ENCODE data around the gene SLC22A5.

Gene SLC22A5

DNA sequence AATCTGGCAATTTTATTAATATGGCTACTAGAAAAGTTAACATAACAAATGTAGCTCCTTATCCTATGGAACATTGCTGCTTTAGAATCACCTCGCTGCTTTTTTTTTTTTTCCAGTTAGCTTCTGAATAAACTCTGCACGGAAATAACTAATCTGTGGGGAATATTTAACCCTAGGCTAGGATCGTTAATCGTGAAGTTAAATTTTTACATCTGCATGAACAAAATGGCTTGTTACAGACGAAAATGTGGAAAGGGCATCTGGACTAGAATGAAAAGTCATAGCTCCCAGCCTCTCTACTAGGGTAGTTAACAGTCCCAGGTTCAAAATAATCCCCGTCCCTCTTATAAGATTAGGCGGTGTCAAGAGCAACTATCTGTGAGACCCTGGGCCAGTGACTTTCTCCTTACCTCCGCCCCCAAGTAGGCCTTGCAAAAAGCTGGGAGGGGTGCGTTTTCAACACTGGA, 470 bp upstream of the SLC22A5 start:
- H3K27ac ChIP-seq (ENCODE audit: low read depth, low read length), result 0 out of 2 replicates have a peak overlapping the region, but pooled peaks have one; percentile 2

GRCh38 chr5:132370181-132370970, 866 bp downstream of the SLC22A5 start:
- peaks cover 10% of the 10 kb centered on the region for H3K4me1 ChIP-seq (ENCODE audit: control insufficient read depth, low read length)
- H3K9me2 ChIP-seq (replicated peaks; ENCODE audit: control insufficient read depth, low read length), result no peaks in the 10 kb centered on the region
- peak overlapping the region; percentile 78 for H3K4me3 ChIP-seq (ENCODE audit: low read length)
- H3K27ac ChIP-seq (ENCODE audit: low read depth, low read length), result no peak overlapping the region
- H3K36me3 ChIP-seq (ENCODE audit: control insufficient read depth, low read length), result no peaks in the 10 kb centered on the region
- H3K9me3 ChIP-seq (ENCODE audit: control insufficient read depth, insufficient read depth, low read length), result no peaks in the 10 kb centered on the region
- peaks cover 2% of the 10 kb centered on the region; the same call in 1 of the 2 replicates for H3F3A ChIP-seq (ENCODE audit: control insufficient read depth, insufficient read depth)
- no peaks in the 10 kb centered on the region for H3K79me2 ChIP-seq (ENCODE audit: control insufficient read depth, low read length)
- H4K20me1 ChIP-seq (ENCODE audit: control insufficient read depth, insufficient read depth, low read depth, low read length), result no peaks in the 10 kb centered on the region
- H3K4me2 ChIP-seq (ENCODE audit: low read length), result peak overlapping the region; percentile 78
- TF ChIP-seq CTCF (IDR thresholded peaks at IDR 0.05; ENCODE audit: low read depth, low read length, poor library complexity, severe bottlenecking) (no peak), EZH2phosphoT487 (IDR thresholded peaks at IDR 0.05; ENCODE audit: borderline replicate concordance, low read length) (no peak)
- peaks cover 4% of the 10 kb centered on the region; the same call in 1 of the 2 replicates for H3K27me3 ChIP-seq (ENCODE audit: control insufficient read depth, low read length)

More for the DNA sequence above, 470 bp upstream of the SLC22A5 start:
- Histone ChIP-seq H3K9me3 (ENCODE audit: control insufficient read depth, insufficient read depth, low read length) (no peaks in the 10 kb centered on the region), H3K4me1 (ENCODE audit: control insufficient read depth, low read length) (peaks cover 10% of the 10 kb centered on the region), H3K4me2 (ENCODE audit: low read length) (peak overlapping the region; percentile 78), H3K79me2 (ENCODE audit: control insufficient read depth, low read length) (no peaks in the 10 kb centered on the region), H3K4me3 (ENCODE audit: low read length) (peak overlapping the region; percentile 78), H3K9me2 (replicated peaks; ENCODE audit: control insufficient read depth, low read length) (no peaks in the 10 kb centered on the region), H3K36me3 (ENCODE audit: control insufficient read depth, low read length) (no peaks in the 10 kb centered on the region), H4K20me1 (ENCODE audit: control insufficient read depth, insufficient read depth, low read depth, low read length) (no peaks in the 10 kb centered on the region), H3K27me3 (ENCODE audit: control insufficient read depth, low read length) (peaks cover 4% of the 10 kb centered on the region; the same call in 1 of the 2 replicates), H3F3A (ENCODE audit: control insufficient read depth, insufficient read depth) (peaks cover 2% of the 10 kb centered on the region; the same call in 1 of the 2 replicates)
- TF ChIP-seq EZH2phosphoT487 (IDR thresholded peaks at IDR 0.05; ENCODE audit: borderline replicate concordance, low read length) (no peak; the same call in 1 of the 2 replicates), CTCF (IDR thresholded peaks at IDR 0.05; ENCODE audit: low read depth, low read length, poor library complexity, severe bottlenecking) (no peak)

- H3K79me2 ChIP-seq (ENCODE audit: control insufficient read depth, low read length), result no peaks in the 10 kb centered on the region
- no peaks in the 10 kb centered on the region for H3K9me2 ChIP-seq (replicated peaks; ENCODE audit: control insufficient read depth, low read length)
- no peaks in the 10 kb centered on the region for H3K36me3 ChIP-seq (ENCODE audit: control insufficient read depth, low read length)
- H3K27ac ChIP-seq (ENCODE audit: low read depth, low read length), result no peak overlapping the region
- TF ChIP-seq CTCF (IDR thresholded peaks at IDR 0.05; ENCODE audit: low read depth, low read length, poor library complexity, severe bottlenecking), result no peak
- H3K4me1 ChIP-seq (ENCODE audit: control insufficient read depth, low read length), result peaks cover 10% of the 10 kb centered on the region
- no peaks in the 10 kb centered on the region for H4K20me1 ChIP-seq (ENCODE audit: control insufficient read depth, insufficient read depth, low read depth, low read length)
- peaks cover 4% of the 10 kb centered on the region; the same call in 1 of the 2 replicates for H3K27me3 ChIP-seq (ENCODE audit: control insufficient read depth, low read length)
- peaks cover 2% of the 10 kb centered on the region; the same call in 1 of the 2 replicates for H3F3A ChIP-seq (ENCODE audit: control insufficient read depth, insufficient read depth)
- H3K4me3 ChIP-seq (ENCODE audit: low read length), result peak overlapping the region; percentile 78; the same call in 1 of the 2 replicates
- no peaks in the 10 kb centered on the region for H3K9me3 ChIP-seq (ENCODE audit: control insufficient read depth, insufficient read depth, low read length)
- peak overlapping the region; percentile 78 for H3K4me2 ChIP-seq (ENCODE audit: low read length)
Observed at GRCh38 chr5:132370971-132371602, 1.6 kb downstream of the SLC22A5 start.
